Prostate gland (tissue), 2 donors: ENCODE results near the gene SHKBP1. TPM values are rescaled to one million over a fixed set of nuclear protein-coding genes. Genes with fewer than 3 reads are reported as not detected.

Experiments used
- DNase-seq: peaks from one replicate; pipeline ENCODE4 v3.0.0-alpha.2; 2019; ENCODE audit warnings: low spot score
- H3K27ac ChIP-seq, 2 donors: fragments of 200-600 bp; sonication (generic); 2 replicates each; pipeline ENCODE4 v1.5.1; 2017 to 2019
- H3K27me3 ChIP-seq: fragments of 200-600 bp; sonication (generic); replicated peaks from 2 replicates; pipeline ENCODE4 v1.5.1; 2019; ENCODE audit not compliant: insufficient read depth
- H3K36me3 ChIP-seq, 2 donors: fragments of 200-600 bp; sonication (generic); 1 replicate in 1 of 2; 2 replicates in 1 of 2; pipeline versions ENCODE4 v1.5.1 to v1.8.1; 2017 to 2019
- H3K4me1 ChIP-seq: fragments of 200-600 bp; sonication (generic); replicated peaks from 2 replicates; pipeline ENCODE4 v1.5.1; 2019
- H3K4me3 ChIP-seq, 2 donors: fragments of 200-600 bp; sonication (generic); 2 replicates each; pipeline ENCODE4 v1.5.1; 2017 to 2019
- H3K9me3 ChIP-seq: fragments of 200-600 bp; sonication (generic); 2 replicates; pipeline ENCODE4 v1.5.1; 2017
- CTCF ChIP-seq, 4 experiments: fragments of 200-600 bp in 2 of 4; fragments of 450-650 bp in 2 of 4; sonication (generic) in 2 of 4; IDR thresholded peaks; 1 replicate in 3 of 4; 2 replicates in 1 of 4; pipeline ENCODE4 v1.5.1; 2016 to 2019; ENCODE audit warnings: antibody characterized with exemption in 4 of 4, mild to moderate bottlenecking in 2 of 4, moderate library complexity in 2 of 4
- POLR2A ChIP-seq: fragments of 450-650 bp; IDR thresholded peaks from one replicate; pipeline ENCODE4 v1.6.1; 2016; ENCODE audit warnings: antibody characterized with exemption, mild to moderate bottlenecking
- POLR2AphosphoS5 ChIP-seq: sonication (generic); formaldehyde crosslinking; IDR thresholded peaks from one replicate; pipeline ENCODE4 v1.6.1; 2017; ENCODE audit warnings: antibody characterized with exemption
- WGBS: methylation state at CpG from one replicate; pipeline ENCODE4 v1.1.5; 2018; 5-methylcytosine and 5-hydroxymethylcytosine counted together
- intact Hi-C: fragments of 100-400 bp; cut with DNase I; formaldehyde crosslinking; loops from one replicate; pipeline ENCODE4 v1.14.2; 2022
- total RNA-seq, 2 donors: library from RNA; depleted of rRNA; stranded (reverse); fragments of >200 nt; gene quantifications; one replicate each; pipeline ENCODE4 v1.1.0, GENCODE V29; 2016

SHKBP1 gene
- total RNA-seq, 2 donors from 2014 or later = 54.6 to 91.6 TPM

DNA sequence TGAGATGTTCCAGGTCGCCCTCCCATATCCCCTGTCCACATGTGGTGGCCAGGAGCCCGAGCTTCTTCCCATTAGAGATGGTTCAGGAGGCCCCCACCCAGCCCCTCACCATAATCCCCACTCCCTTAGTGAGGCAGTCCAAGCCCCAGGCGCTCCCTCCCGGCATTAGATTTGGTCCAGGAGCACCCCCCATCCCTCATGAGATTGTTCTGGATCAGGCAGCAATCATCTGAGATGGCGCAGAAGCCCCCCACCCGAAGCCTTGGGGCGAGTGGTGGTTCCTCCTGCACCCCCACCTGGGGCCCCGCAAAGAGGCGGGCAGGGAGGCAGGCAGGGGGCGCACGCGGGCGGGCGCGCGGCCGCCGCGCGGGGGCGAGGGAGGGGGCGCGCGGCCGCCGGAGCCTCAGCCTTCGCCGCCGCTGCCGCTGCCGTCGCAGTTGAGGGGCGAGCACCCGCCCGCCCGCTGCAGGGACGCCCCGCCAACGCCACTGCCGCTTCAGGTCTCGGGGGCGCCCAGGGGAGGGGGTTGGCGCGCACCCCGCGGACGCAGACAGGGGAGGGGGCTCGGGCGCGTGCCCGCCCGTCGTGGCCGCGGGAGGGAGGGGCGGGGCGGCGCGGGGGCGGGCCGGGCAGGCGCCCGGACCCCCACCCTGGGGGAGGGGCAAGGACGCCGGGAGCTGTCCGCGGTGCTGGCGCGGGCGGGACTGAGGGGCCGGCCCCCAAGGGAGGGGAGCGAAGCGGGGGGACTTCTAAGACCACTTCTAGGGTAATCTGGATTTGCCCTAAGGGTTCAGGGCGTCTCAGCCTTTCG is 46.4 kb upstream of the SHKBP1 start:
- Histone ChIP-seq H3K4me3 (peak overlapping the region; percentile 30), H3K4me1 (no peaks in the 10 kb centered on the region), H3K36me3 (no peaks in the 10 kb centered on the region), H3K9me3 (no peaks in the 10 kb centered on the region), H3K27ac (no peak overlapping the region), H3K27me3 (no peaks in the 10 kb centered on the region)
- no peak for DNase-seq
- TF ChIP-seq CTCF (IDR thresholded peaks at IDR 0.05) (peak in 2 of 4 experiments; percentile 34 to 35), POLR2AphosphoS5 (no peak), POLR2A (no peak)
- WGBS = 6% methylated on average over 33 of the region's 75 CpGs
- intact Hi-C loops = no loop called here

DNA sequence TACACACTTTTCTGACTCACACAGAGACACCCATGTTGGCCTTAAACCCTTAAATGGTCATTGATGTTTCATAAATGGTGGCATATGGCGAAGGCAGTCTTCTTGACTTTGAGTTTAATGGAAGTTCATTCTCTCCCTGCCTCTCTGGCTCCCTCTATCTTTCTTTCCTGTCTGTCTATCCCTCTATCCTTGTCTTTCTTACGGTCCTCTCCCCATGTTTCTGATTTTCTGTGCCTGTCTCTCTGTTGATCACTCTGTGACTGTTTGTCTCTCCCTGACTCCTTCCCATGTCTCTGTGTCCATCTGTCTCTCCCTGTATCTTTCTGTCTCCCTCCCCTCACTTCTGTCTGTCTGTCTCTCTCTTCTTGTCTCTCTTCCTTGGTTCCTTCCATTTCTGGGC is 43.2 kb upstream of the SHKBP1 start:
- no peaks in the 10 kb centered on the region for H3K36me3 ChIP-seq
- 80% methylated on average over 2 of the region's 2 CpGs for WGBS
- no peaks in the 10 kb centered on the region for H3K4me1 ChIP-seq
- no peak overlapping the region for H3K4me3 ChIP-seq
- TF ChIP-seq POLR2AphosphoS5 = no peak
- no peak for TF ChIP-seq CTCF (IDR thresholded peaks at IDR 0.05)
- TF ChIP-seq POLR2A = no peak
- H3K9me3 ChIP-seq = no peaks in the 10 kb centered on the region
- DNase-seq = no peak
- no peak overlapping the region for H3K27ac ChIP-seq
- no peaks in the 10 kb centered on the region for H3K27me3 ChIP-seq
- intact Hi-C loops = no loop called here

GRCh38 chr19:40534148-40534547 is 42.5 kb upstream of the SHKBP1 start:
- no peaks in the 10 kb centered on the region for H3K9me3 ChIP-seq
- TF ChIP-seq POLR2AphosphoS5 = no peak
- TF ChIP-seq CTCF (IDR thresholded peaks at IDR 0.05) = no peak
- no peak for TF ChIP-seq POLR2A
- no peak overlapping the region for H3K27ac ChIP-seq
- H3K36me3 ChIP-seq = no peaks in the 10 kb centered on the region
- no peaks in the 10 kb centered on the region for H3K4me1 ChIP-seq
- DNase-seq = no peak
- no peaks in the 10 kb centered on the region for H3K27me3 ChIP-seq
- intact Hi-C loops = no loop called here
- 88% methylated on average over 4 of the region's 4 CpGs for WGBS
- no peak overlapping the region for H3K4me3 ChIP-seq

DNA sequence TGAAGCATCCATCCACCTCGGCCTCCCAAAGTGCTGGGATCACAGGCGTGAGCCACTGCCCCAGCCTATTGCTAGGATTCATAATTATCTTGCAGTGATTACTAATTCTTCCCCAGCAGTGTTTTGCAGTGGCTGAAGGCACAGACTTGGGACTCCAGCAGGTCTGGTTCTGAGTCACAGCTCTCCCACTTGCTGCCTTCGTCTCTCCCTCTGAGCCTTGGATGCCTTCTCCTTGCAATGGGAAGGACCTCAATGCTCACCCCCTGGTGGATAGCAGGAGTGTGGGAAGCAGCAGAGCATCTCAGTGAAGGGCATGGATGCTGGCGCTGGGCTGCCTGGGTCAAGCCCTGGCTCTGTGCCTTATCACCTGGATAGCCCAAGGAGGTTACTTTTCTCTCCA is 37.6 kb upstream of the SHKBP1 start:
- WGBS = 70% methylated on average over 4 of the region's 4 CpGs
- no peak for DNase-seq
- H3K9me3 ChIP-seq = no peaks in the 10 kb centered on the region
- intact Hi-C loops = no loop called here
- no peaks in the 10 kb centered on the region for H3K27me3 ChIP-seq
- no peaks in the 10 kb centered on the region for H3K36me3 ChIP-seq
- H3K4me1 ChIP-seq = no peaks in the 10 kb centered on the region
- H3K27ac ChIP-seq = no peak overlapping the region
- no peak for TF ChIP-seq CTCF (IDR thresholded peaks at IDR 0.05)
- no peak for TF ChIP-seq POLR2A
- TF ChIP-seq POLR2AphosphoS5 = no peak
- no peak overlapping the region for H3K4me3 ChIP-seq
